Sigmoid colon (tissue), 3 donors: ENCODE data around the gene NEB.

ENCODE experiments used
- POLR2A ChIP-seq, 2 donors: fragments of 450-650 bp; IDR thresholded peaks; one replicate each; pipeline ENCODE4 v1.6.1; 2016; ENCODE audit warnings: antibody characterized with exemption in 2 of 2, mild to moderate bottlenecking in 2 of 2, moderate library complexity in 2 of 2
- TF ChIP-seq, protein P1 (sequence below), 4 experiments: fragments of 450-650 bp in 3 of 4; fragments of 200-600 bp in 1 of 4; IDR thresholded peaks; one replicate each; pipeline ENCODE4 v1.5.1; 2016 to 2019; ENCODE audit warnings: antibody characterized with exemption in 4 of 4, mild to moderate bottlenecking in 3 of 4, moderate library complexity in 2 of 4

DNA sequence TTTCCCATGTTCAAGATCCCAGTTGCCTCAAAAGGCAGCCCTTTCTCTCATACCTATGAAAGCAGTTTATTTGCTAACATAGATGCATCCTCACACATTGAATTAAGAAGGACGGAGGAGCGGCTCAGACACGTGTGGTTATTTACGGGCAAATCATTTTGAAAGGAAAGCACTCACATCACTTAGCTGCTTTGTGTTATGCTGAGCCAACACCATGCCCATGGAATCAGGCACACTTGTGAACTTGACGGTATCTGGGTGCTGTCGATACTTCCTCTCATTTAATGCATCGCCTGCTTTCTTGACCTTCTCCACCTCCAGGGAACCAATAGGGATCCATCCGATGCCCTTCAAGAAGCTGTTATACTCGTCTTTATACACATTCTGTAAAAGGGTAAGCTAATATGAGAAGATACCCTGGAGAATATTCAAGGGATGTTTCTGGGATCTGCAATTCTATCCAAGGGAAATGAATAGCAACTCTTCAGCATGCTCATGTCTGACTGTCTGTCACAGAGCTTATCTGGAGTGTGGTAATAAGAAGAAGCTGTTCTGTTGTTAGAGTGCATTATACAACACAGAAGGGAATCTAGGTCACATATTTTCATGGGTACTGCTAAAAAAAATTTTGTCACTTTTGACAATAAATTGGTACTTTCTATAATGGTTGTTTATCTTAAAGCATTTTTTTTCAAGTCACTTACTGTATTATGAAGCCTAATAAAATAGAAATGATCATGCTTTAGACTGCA, 63.3 kb downstream of the NEB start:
- TF ChIP-seq, protein P1, sequence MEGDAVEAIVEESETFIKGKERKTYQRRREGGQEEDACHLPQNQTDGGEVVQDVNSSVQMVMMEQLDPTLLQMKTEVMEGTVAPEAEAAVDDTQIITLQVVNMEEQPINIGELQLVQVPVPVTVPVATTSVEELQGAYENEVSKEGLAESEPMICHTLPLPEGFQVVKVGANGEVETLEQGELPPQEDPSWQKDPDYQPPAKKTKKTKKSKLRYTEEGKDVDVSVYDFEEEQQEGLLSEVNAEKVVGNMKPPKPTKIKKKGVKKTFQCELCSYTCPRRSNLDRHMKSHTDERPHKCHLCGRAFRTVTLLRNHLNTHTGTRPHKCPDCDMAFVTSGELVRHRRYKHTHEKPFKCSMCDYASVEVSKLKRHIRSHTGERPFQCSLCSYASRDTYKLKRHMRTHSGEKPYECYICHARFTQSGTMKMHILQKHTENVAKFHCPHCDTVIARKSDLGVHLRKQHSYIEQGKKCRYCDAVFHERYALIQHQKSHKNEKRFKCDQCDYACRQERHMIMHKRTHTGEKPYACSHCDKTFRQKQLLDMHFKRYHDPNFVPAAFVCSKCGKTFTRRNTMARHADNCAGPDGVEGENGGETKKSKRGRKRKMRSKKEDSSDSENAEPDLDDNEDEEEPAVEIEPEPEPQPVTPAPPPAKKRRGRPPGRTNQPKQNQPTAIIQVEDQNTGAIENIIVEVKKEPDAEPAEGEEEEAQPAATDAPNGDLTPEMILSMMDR (IDR thresholded peaks at IDR 0.05) = no peak
- no peak for TF ChIP-seq POLR2A (IDR thresholded peaks at IDR 0.05)
